ENCODE results near the gene RNF212.

RNF212 gene

DNA sequence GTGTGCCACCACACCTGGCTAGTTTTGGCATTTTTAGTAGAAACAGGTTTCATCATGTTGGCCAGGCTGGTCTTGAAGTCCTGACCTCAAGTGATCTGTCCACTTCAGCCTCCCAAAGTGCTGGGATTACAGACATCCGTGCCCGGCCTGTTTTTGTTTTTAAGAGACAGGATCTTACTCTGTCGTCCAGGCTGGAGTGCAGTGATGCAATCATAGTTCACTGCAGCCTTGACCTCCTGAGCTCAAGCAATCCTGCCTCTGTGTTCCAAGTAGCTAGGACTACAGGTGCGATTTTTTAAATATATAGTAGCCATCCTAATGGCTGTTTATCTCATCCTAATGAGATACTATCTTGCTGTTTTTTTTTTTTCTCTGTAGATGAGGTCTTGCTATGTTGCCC is 47.6 kb downstream of the RNF212 start:
- TF ChIP-seq, protein P1, sequence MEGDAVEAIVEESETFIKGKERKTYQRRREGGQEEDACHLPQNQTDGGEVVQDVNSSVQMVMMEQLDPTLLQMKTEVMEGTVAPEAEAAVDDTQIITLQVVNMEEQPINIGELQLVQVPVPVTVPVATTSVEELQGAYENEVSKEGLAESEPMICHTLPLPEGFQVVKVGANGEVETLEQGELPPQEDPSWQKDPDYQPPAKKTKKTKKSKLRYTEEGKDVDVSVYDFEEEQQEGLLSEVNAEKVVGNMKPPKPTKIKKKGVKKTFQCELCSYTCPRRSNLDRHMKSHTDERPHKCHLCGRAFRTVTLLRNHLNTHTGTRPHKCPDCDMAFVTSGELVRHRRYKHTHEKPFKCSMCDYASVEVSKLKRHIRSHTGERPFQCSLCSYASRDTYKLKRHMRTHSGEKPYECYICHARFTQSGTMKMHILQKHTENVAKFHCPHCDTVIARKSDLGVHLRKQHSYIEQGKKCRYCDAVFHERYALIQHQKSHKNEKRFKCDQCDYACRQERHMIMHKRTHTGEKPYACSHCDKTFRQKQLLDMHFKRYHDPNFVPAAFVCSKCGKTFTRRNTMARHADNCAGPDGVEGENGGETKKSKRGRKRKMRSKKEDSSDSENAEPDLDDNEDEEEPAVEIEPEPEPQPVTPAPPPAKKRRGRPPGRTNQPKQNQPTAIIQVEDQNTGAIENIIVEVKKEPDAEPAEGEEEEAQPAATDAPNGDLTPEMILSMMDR (IDR thresholded peaks at IDR 0.05; ENCODE audit: control extremely low read depth, extremely low read depth, low read depth, missing control alignments) = no peak
- ChIA-PET POLR2A (no interaction called here), CTCF (no interaction called here)
- DNase-seq (ENCODE audit: extremely low spot score) = no peak

DNA sequence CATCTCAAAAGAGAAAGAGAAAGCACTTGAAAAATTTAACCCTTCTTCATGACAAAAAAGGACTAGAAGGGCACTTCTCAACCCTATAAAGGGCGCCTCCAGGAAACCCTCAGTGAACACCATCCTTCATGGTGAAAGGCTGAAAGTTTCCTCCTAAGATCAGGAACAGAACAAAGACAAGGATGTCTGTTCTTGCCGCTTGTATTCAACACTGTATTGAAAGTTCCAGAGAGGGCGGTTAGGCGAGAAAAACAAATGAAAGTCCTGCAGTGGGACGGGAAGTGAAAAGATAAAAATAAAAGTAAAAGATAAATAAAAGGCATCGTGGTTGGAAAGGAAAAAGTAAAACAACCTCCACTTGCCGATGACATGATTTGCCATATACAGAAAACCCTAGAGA is 50.9 kb downstream of the RNF212 start:
- DNase-seq (ENCODE audit: extremely low spot score) = no peak
- POLR2A ChIA-PET = no interaction called here
- CTCF ChIA-PET = no interaction called here
- TF ChIP-seq, protein P1 (IDR thresholded peaks at IDR 0.05; ENCODE audit: control extremely low read depth, extremely low read depth, low read depth, missing control alignments) = no peak

DNA sequence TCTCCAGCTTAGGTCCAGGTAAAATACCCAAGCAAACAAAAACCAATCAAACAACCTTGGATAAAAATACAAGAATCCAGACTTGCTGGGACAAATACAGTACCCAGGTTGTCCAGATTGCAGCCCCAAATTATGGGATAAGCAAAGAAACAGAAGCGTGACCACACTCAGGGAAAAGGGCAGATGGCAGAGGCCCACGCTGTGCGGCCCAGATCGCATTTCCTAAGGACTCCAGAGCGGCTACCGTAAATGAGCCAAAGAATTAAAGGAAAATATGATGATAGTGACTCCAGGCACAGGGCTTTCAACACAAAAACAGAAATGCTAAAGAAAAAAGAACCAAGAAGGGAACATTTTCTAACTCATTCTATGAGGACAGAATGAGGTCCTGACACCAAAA is 51.6 kb downstream of the RNF212 start:
- POLR2A ChIA-PET = no interaction called here
- CTCF ChIA-PET = no interaction called here
- TF ChIP-seq, protein P1 (IDR thresholded peaks at IDR 0.05; ENCODE audit: control extremely low read depth, extremely low read depth, low read depth, missing control alignments) = no peak
- no peak for DNase-seq (ENCODE audit: extremely low spot score)

DNA sequence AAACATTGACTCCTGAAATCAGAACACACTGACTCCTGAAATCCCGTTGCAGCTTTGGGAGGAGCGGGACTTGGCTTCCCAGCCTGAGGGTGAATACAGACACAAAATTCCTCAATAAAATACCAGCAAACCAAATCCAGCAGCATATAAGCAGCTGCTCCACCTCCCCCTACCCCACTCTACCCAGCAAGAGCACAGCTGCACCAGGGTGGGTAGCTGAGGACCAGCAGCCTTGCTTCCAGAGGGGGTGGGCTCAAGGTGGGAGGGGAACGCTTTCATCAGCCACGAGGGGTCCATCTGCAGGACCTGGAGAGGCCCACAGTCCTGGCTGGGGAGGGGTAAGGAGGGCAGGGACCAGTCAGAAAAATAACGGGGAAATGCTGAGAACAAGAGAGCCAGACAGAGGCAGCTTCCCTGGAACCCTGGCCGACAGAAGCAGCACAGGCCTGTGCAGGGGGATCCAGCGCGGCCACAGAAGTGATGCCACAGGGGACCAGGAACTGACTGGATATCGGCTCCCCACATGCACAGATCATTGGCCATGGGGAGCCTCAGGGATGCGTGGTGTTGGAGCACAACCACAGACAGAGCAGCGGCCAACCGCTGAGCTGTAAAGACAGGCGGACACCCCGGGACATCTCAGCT is 52.2 kb downstream of the RNF212 start:
- CTCF ChIA-PET = no interaction called here
- TF ChIP-seq, protein P1 (IDR thresholded peaks at IDR 0.05; ENCODE audit: control extremely low read depth, extremely low read depth, low read depth, missing control alignments) = no peak
- no peak for DNase-seq (ENCODE audit: extremely low spot score)
- POLR2A ChIA-PET = no interaction called here

DNA sequence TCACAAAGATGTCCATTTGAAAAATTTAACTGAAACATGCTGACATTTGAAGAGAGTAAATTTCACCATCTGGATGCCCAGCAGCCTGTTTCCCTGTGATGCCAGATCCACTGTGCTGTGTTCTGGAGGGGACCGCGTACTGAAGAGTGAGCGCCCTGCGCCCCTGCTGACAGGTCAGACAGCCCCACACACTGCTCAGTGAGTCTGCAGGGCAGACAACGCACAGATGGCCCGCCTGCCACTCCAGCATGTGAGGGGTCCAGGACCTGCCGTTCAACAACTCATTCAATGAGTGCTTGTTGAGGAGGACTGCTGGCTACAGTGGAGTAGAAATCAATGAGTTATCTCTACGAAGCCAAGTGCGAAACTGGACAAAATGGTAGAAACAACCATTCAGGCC is 52.7 kb downstream of the RNF212 start:
- POLR2A ChIA-PET = no interaction called here
- no peak for DNase-seq (ENCODE audit: extremely low spot score)
- CTCF ChIA-PET = no interaction called here
- TF ChIP-seq, protein P1 (IDR thresholded peaks at IDR 0.05; ENCODE audit: control extremely low read depth, extremely low read depth, low read depth, missing control alignments) = no peak

DNA sequence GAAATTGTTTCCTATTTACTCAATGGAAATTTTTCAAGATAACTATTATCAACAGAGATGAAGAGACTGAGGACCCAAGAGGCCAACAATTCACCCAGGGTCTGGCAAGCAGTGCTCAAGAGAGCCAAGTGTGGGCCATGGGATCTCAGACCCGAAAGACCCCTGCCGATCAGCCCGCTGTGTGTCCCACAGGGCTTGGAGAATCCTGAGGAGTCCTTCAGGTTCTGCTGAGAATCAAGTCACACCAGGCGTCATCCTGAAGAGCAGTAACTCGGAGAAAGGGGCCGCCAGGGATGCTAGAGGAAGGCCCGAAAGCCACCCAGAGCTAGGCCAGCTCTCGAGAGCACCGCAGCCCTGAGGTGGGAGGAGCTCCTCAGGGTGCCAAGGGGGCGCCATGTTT is 53.2 kb downstream of the RNF212 start:
- no peak for DNase-seq (ENCODE audit: extremely low spot score)
- TF ChIP-seq, protein P1 (IDR thresholded peaks at IDR 0.05; ENCODE audit: control extremely low read depth, extremely low read depth, low read depth, missing control alignments) = no peak
- ChIA-PET CTCF (no interaction called here), POLR2A (no interaction called here)

Data from GM10248 (cell line).